ENCODE data around the gene B3GNT5.

B3GNT5 gene

GRCh38 chr3:183267140-183267539 is 14.1 kb downstream of the B3GNT5 start:
- DNase-seq: no peak

- DNase-seq: no peak
Observed at GRCh38 chr3:183268366-183268765, 15.3 kb downstream of the B3GNT5 start.

GRCh38 chr3:183269345-183269744 is 16.3 kb downstream of the B3GNT5 start:
- no peak for DNase-seq

GRCh38 chr3:183270344-183270743 is 17.3 kb downstream of the B3GNT5 start:
- no peak for DNase-seq

GRCh38 chr3:183272142-183272541 is 19.1 kb downstream of the B3GNT5 start:
- DNase-seq: no peak

GRCh38 chr3:183272791-183273190 is 19.7 kb downstream of the B3GNT5 start:
- DNase-seq: no peak

- DNase-seq: no peak
Observed at GRCh38 chr3:183274609-183275008, 21.6 kb downstream of the B3GNT5 start.

- peak; percentile 32 for DNase-seq
Observed at GRCh38 chr3:183275418-183275817, 22.4 kb downstream of the B3GNT5 start.

GRCh38 chr3:183275937-183276336 is 22.9 kb downstream of the B3GNT5 start:
- no peak for DNase-seq

- no peak for DNase-seq
Observed at GRCh38 chr3:183277260-183277659, 24.2 kb downstream of the B3GNT5 start.

GRCh38 chr3:183278479-183279088 is 25.5 kb downstream of the B3GNT5 start:
- DNase-seq: no peak

- no peak for DNase-seq
Observed at GRCh38 chr3:183279371-183279770, 26.3 kb downstream of the B3GNT5 start.

GRCh38 chr3:183281126-183281797 is 28.2 kb downstream of the B3GNT5 start:
- DNase-seq: no peak

GRCh38 chr3:183283886-183284285 is 30.8 kb downstream of the B3GNT5 start:
- no peak for DNase-seq

- no peak for DNase-seq
Observed at GRCh38 chr3:183284570-183284969, 31.5 kb downstream of the B3GNT5 start.

- no peak for DNase-seq
Observed at GRCh38 chr3:183285318-183285717, 32.3 kb downstream of the B3GNT5 start.

GRCh38 chr3:183285828-183286457 is 32.9 kb downstream of the B3GNT5 start:
- peak; percentile 75 for DNase-seq

- no peak for DNase-seq
Observed at GRCh38 chr3:183287301-183287971, 34.4 kb downstream of the B3GNT5 start.

GRCh38 chr3:183288117-183288516 is 35.1 kb downstream of the B3GNT5 start:
- DNase-seq: no peak

GRCh38 chr3:183290216-183290615 is 37.2 kb downstream of the B3GNT5 start:
- DNase-seq: no peak

- no peak for DNase-seq
Observed at GRCh38 chr3:183291497-183292031, 38.5 kb downstream of the B3GNT5 start.

GRCh38 chr3:183293966-183294365 is 40.9 kb downstream of the B3GNT5 start:
- no peak for DNase-seq

GRCh38 chr3:183295211-183295610 is 42.2 kb downstream of the B3GNT5 start:
- DNase-seq: no peak

- no peak for DNase-seq
Observed at GRCh38 chr3:183296944-183297343, 43.9 kb downstream of the B3GNT5 start.

Data from NCI-H2029 treated with DMSO at 0.1 percent for 48 hours (cell line).